ENCODE results near the gene C10orf53. TPM values are rescaled to one million over a fixed set of nuclear protein-coding genes. Genes with fewer than 3 reads are reported as not detected.

C10orf53 gene
- polyA plus RNA-seq, 2 of the 4 experiments (the other 2 are of a cell fraction) = not detected

DNA sequence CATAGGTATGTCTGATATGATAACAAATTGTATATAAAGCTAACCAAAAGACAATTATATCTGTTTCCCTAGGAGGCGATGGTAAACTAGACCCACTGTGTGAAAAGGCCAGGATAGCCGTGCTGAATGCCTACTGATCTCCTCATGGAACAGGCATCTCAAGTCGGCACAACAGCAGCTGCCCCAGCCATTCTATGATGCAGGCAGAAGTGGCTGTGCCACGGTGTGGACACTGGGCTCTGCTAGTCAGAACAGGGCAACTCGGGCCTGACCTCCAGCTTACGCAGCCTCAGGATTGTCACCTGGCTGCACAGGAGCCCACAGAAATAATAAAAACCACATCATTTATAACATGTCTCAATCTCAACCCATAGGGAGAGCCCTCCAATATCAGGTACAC lies 15.0 kb downstream of the C10orf53 start:
- 22% methylated on average over 6 of the region's 6 CpGs for WGBS (ENCODE audit: missing lambda C conversion rate)
- Histone ChIP-seq H3K9me3 (no peaks in the 10 kb centered on the region), H3K27ac (no peak overlapping the region), H3K4me1 (no peaks in the 10 kb centered on the region), H3K4me2 (no peak overlapping the region), H3K4me3 (no peak overlapping the region)
- CTCF ChIA-PET = interaction anchor here (1.8 kb wide), 1 partner anchor 100 kb away, joined by 4 read pairs; no protein-coding TSS in a partner anchor
- ATAC-seq = no peak
- no peak for DNase-seq (ENCODE audit: low read depth in 1 of 2, low spot score in 1 of 2)
- TF ChIP-seq, protein P1, sequence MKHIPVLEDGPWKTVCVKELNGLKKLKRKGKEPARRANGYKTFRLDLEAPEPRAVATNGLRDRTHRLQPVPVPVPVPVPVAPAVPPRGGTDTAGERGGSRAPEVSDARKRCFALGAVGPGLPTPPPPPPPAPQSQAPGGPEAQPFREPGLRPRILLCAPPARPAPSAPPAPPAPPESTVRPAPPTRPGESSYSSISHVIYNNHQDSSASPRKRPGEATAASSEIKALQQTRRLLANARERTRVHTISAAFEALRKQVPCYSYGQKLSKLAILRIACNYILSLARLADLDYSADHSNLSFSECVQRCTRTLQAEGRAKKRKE (CRISPR knock-in tag; IDR thresholded peaks at IDR 0.05; ENCODE audit: low read depth) = no peak
- TF ChIP-seq CEBPB (IDR thresholded peaks at IDR 0.05) (no peak), GATA3 (IDR thresholded peaks at IDR 0.05; ENCODE audit: borderline replicate concordance) (no peak), MAFK (IDR thresholded peaks at IDR 0.05; ENCODE audit: partially characterized antibody) (no peak)
- TF ChIP-seq, protein P2, sequence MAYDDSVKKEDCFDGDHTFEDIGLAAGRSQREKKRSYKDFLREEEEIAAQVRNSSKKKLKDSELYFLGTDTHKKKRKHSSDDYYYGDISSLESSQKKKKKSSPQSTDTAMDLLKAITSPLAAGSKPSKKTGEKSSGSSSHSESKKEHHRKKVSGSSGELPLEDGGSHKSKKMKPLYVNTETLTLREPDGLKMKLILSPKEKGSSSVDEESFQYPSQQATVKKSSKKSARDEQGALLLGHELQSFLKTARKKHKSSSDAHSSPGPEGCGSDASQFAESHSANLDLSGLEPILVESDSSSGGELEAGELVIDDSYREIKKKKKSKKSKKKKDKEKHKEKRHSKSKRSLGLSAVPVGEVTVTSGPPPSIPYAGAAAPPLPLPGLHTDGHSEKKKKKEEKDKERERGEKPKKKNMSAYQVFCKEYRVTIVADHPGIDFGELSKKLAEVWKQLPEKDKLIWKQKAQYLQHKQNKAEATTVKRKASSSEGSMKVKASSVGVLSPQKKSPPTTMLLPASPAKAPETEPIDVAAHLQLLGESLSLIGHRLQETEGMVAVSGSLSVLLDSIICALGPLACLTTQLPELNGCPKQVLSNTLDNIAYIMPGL (CRISPR knock-in tag; IDR thresholded peaks at IDR 0.05; ENCODE audit: borderline replicate concordance) = no peak
- no peak for FAIRE-seq
- POLR2A ChIA-PET = no interaction called here

DNA sequence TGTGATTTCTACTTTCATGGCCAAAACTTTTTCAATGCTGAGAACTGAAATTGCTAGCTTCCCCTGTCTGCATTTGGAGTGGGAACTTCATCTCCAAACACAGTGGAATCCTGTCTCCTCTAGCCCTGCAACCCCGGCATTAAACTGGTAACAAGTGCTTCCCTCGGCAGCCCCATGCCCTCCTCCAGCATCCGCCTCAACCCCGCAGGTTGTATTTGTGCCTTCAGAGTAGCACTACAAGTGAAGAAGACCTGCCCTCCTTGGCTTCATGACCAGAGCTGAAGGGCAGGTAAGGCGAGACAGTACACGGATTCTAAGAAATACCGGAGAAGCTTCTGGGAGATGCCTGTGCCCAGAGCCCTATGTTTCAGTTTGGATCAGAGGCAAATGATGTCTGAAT lies 16.9 kb downstream of the C10orf53 start:
- H3K4me2 ChIP-seq = no peak overlapping the region
- no peak overlapping the region for H3K4me3 ChIP-seq
- H3K27ac ChIP-seq = no peak overlapping the region
- 61% methylated on average over 7 of the region's 7 CpGs for WGBS (ENCODE audit: missing lambda C conversion rate)
- POLR2A ChIA-PET = no interaction called here
- DNase-seq (ENCODE audit: low read depth in 1 of 2, low spot score in 1 of 2) = no peak
- H3K9me3 ChIP-seq = no peaks in the 10 kb centered on the region
- FAIRE-seq = no peak
- CTCF ChIA-PET = no interaction called here
- no peak for ATAC-seq
- TF ChIP-seq CHD2 (IDR thresholded peaks at IDR 0.05; ENCODE audit: low read length, partially characterized antibody) = no peak
- no peak for TF ChIP-seq NPAS2 (CRISPR knock-in tag; IDR thresholded peaks at IDR 0.05; ENCODE audit: borderline replicate concordance)
- TF ChIP-seq GATA3 (IDR thresholded peaks at IDR 0.05; ENCODE audit: borderline replicate concordance) = no peak
- H3K4me1 ChIP-seq = no peaks in the 10 kb centered on the region

DNA sequence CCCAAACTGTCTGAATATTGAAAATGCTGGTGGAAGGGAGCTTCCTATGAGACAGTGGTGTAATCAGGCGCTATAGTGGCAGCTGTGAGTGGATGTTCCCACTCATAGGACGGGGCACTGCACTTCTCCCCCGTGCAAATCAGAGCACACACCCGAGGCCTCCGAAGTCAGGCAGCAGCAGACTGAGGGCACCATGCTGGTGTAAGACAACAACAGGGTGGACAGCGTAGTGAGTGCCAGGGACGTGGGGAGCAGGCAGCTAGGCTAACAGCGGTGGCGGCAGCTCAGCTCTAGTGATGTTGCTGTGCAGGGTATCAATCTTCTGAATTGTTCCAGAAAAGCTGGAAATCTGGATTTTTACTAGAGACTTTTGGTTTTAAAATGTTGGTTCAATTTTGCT lies 19.2 kb downstream of the C10orf53 start:
- Histone ChIP-seq H3K4me3 (no peak overlapping the region), H3K27ac (no peak overlapping the region), H3K9me3 (no peaks in the 10 kb centered on the region), H3K4me2 (no peak overlapping the region), H3K4me1 (no peaks in the 10 kb centered on the region)
- no peak for TF ChIP-seq SREBF2 (IDR thresholded peaks at IDR 0.05)
- TF ChIP-seq, protein P3, sequence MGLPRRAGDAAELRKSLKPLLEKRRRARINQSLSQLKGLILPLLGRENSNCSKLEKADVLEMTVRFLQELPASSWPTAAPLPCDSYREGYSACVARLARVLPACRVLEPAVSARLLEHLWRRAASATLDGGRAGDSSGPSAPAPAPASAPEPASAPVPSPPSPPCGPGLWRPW (IDR thresholded peaks at IDR 0.05) = no peak
- no peak for TF ChIP-seq FOSL2 (IDR thresholded peaks at IDR 0.05)
- no peak for TF ChIP-seq FOSL2 (CRISPR knock-in tag; IDR thresholded peaks at IDR 0.05)
- TF ChIP-seq, protein P4, sequence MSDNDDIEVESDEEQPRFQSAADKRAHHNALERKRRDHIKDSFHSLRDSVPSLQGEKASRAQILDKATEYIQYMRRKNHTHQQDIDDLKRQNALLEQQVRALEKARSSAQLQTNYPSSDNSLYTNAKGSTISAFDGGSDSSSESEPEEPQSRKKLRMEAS (IDR thresholded peaks at IDR 0.05) = no peak
- TF ChIP-seq CEBPB (IDR thresholded peaks at IDR 0.05) = no peak
- TF ChIP-seq, protein P5, sequence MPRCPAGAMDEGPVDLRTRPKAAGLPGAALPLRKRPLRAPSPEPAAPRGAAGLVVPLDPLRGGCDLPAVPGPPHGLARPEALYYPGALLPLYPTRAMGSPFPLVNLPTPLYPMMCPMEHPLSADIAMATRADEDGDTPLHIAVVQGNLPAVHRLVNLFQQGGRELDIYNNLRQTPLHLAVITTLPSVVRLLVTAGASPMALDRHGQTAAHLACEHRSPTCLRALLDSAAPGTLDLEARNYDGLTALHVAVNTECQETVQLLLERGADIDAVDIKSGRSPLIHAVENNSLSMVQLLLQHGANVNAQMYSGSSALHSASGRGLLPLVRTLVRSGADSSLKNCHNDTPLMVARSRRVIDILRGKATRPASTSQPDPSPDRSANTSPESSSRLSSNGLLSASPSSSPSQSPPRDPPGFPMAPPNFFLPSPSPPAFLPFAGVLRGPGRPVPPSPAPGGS (IDR thresholded peaks at IDR 0.05) = no peak
- TF ChIP-seq CBX8 (IDR thresholded peaks at IDR 0.05) = no peak
- TF ChIP-seq NPAS2 (CRISPR knock-in tag; IDR thresholded peaks at IDR 0.05; ENCODE audit: borderline replicate concordance) = no peak
- TF ChIP-seq GATA3 (IDR thresholded peaks at IDR 0.05; ENCODE audit: borderline replicate concordance) = no peak
- TF ChIP-seq HOXB13 (CRISPR knock-in tag; IDR thresholded peaks at IDR 0.05; ENCODE audit: low read depth) = no peak
- TF ChIP-seq, protein P6, sequence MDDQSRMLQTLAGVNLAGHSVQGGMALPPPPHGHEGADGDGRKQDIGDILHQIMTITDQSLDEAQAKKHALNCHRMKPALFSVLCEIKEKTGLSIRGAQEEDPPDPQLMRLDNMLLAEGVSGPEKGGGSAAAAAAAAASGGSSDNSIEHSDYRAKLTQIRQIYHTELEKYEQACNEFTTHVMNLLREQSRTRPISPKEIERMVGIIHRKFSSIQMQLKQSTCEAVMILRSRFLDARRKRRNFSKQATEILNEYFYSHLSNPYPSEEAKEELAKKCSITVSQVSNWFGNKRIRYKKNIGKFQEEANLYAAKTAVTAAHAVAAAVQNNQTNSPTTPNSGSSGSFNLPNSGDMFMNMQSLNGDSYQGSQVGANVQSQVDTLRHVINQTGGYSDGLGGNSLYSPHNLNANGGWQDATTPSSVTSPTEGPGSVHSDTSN (IDR thresholded peaks at IDR 0.05) = no peak
- no peak for TF ChIP-seq EP300 (IDR thresholded peaks at IDR 0.05)
- no peak for TF ChIP-seq CHD2 (IDR thresholded peaks at IDR 0.05; ENCODE audit: low read length, partially characterized antibody)
- TF ChIP-seq, protein P7, sequence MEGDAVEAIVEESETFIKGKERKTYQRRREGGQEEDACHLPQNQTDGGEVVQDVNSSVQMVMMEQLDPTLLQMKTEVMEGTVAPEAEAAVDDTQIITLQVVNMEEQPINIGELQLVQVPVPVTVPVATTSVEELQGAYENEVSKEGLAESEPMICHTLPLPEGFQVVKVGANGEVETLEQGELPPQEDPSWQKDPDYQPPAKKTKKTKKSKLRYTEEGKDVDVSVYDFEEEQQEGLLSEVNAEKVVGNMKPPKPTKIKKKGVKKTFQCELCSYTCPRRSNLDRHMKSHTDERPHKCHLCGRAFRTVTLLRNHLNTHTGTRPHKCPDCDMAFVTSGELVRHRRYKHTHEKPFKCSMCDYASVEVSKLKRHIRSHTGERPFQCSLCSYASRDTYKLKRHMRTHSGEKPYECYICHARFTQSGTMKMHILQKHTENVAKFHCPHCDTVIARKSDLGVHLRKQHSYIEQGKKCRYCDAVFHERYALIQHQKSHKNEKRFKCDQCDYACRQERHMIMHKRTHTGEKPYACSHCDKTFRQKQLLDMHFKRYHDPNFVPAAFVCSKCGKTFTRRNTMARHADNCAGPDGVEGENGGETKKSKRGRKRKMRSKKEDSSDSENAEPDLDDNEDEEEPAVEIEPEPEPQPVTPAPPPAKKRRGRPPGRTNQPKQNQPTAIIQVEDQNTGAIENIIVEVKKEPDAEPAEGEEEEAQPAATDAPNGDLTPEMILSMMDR (IDR thresholded peaks at IDR 0.05) = no peak
- no peak for TF ChIP-seq BHLHE40 (IDR thresholded peaks at IDR 0.05; ENCODE audit: low read depth, low read length)
- TF ChIP-seq MAFK (IDR thresholded peaks at IDR 0.05; ENCODE audit: partially characterized antibody) = no peak
- TF ChIP-seq RARB (CRISPR knock-in tag; IDR thresholded peaks at IDR 0.05) = no peak
- POLR2A ChIA-PET = no interaction called here
- 45% methylated on average over 9 of the region's 9 CpGs for WGBS (ENCODE audit: missing lambda C conversion rate)
- CTCF ChIA-PET = interaction anchor here (1.1 kb wide), 1 partner anchor 9 kb away, joined by 3 read pairs; no protein-coding TSS in a partner anchor
- ATAC-seq = no peak
- no peak for FAIRE-seq
- no peak for DNase-seq (ENCODE audit: low read depth in 1 of 2, low spot score in 1 of 2)

Data from A549 (cell line).